Middle frontal gyrus (tissue), 1 donor: ENCODE measurements around the gene MAST4.
"Not testable (repeated sequence)": the region's sequence is repeated elsewhere in the genome, so short reads cannot be mapped to it uniquely, and the experiment has no call there.

ENCODE experiments used
- DNase-seq: peaks from one replicate; pipeline ENCODE4 v3.0.0-alpha.2; 2015; ENCODE audit warnings: low spot score; ENCODE audit errors: extremely low spot score

MAST4 gene

DNA sequence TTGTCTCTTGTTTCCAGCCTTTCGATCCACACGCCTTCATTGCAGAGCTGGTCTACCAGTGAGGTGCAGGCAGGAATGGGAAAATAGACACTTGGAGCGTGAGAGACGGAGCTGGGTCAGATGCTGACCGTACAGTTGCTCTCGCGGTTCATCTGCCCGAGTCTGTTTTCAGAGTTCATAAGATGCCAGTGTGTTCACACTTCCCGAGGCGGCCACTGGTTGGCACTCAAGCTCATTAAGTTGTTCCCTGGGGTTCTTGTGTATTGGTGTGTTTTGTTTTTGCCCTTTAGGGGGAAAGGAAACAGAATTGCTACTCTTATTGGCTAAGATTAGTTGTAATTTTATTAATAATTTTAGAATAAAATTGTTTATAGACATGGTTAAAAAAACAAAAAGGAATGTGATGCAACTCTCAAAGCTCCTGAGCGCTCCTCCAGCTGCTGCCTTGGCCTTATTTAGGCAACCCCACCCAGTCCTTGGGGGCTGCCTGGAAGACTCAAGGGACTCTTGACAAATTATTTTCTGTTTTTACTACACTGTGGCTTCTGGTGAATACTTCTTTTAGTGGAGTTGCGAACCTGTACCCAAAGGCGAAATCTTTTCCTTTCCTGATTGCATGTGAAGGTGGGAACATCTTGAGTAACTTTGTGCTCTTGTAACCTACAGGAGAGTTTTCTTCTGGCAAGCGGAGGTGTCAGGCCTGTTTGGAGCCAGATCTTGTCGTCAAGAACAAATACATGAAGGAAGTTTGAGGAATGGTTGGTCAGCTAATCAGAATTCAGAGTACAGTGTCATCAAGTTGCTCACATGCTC is 146.1 kb downstream of the MAST4 start:
- DNase-seq, result no peak

DNA sequence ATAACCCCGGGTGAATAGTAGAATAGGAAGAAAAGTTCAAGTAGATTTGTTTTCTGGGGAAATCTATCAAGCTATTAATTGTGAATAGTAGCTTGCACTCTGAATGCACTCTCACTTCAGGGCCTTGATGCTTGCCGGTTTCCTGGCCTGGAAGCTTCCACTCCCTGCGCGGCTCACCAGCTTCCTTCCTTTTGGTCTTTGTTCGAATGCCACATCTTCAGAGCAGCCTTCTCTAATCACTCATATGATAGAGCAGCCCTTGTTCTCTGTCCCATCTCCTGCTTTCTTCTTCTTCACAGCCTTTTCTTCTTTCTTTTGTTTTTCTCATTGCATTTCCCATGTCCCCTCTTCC is 146.7 kb downstream of the MAST4 start:
- DNase-seq, result no peak

DNA sequence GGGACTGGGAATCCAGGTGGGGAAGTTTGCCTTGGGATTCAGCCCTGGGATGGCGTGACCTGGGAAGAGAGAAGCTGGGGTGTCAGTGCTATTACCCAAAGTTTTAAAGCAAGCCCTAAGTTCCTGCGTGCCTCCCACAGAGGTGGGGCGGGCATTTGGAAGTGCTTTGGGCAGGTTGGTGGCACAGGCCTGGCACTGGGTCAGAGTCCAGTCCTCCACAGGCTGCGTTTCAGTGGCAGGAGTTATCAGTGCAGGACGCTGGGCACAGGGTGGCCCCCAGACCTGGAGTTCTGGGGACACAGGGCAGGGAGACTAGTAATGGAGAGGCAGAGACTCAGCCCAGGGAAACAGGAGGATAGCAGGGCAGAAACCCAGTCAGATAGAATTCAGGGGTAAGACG is 147.2 kb downstream of the MAST4 start:
- DNase-seq, result no peak

DNA sequence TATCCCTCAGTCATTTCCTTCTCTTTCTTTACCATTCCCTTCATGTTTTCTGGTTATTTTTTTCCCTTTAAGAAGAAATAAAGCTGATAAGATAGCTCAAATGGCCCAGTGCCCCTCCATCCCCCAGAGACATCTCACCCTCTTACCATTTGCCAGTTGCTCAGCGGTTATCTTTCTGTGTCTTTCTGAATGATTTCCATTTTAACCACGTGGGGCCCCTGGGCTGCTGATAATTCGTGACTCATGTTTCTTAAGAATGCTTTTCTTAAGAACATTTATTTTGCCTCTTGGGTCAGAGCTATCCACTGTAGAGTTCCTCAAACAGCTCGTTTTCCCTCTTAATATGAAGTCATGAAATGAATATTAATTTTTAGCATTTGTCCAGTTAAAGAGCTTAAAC is 147.8 kb downstream of the MAST4 start:
- DNase-seq, result no peak

DNA sequence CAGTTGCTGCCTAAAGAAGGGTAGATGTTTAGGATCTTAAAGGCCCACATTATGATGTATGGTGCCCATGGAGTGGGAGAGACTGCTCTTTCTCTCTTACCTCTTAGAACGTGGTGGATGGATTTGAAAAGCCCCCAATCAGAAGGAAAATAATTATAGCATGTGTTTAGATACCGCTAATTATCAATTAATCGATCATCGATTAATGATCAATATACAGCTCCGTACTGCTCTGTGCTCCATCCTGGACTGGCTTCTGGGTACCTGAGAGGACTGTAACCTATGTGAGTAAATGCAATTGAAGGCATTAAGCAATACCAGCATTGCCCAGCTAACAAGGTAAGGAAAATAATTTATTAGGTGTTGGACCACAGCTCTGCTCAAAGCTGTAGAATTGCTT is 149.1 kb downstream of the MAST4 start:
- DNase-seq, result no peak

DNA sequence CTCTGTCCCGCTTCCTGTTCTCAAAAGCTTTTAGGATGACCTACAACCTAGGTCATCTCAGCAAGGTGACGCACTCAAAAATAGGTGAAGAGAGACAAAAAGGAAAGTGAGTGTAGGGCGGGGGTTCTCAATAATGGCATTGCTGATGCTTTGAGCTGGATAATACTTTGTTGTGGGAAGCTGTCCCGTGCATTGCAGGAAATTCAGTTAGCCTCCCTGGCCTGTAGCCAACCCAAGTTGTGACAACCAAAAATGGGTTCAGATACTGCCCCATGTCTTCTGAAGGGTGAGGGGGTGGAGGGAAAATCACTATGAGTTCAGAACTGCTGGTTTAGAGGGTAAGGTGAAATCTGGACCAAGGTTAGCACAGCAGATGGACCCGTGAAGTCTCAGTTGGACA is 151.4 kb downstream of the MAST4 start:
- no peak for DNase-seq

DNA sequence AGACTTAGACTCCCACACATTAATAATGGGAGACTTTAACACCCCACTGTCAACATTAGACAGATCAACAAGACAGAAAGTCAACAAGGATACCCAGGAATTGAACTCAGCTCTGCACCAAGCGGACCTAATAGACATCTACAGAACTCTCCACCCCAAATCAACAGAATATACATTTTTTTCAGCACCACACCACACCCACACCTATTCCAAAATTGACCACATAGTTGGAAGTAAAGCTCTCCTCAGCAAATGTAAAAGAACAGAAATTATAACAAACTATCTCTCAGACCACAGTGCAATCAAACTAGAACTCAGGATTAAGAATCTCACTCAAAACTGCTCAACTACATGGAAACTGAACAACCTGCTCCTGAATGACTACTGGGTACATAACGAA is 156.5 kb downstream of the MAST4 start:
- DNase-seq, result not testable (repeated sequence)

DNA sequence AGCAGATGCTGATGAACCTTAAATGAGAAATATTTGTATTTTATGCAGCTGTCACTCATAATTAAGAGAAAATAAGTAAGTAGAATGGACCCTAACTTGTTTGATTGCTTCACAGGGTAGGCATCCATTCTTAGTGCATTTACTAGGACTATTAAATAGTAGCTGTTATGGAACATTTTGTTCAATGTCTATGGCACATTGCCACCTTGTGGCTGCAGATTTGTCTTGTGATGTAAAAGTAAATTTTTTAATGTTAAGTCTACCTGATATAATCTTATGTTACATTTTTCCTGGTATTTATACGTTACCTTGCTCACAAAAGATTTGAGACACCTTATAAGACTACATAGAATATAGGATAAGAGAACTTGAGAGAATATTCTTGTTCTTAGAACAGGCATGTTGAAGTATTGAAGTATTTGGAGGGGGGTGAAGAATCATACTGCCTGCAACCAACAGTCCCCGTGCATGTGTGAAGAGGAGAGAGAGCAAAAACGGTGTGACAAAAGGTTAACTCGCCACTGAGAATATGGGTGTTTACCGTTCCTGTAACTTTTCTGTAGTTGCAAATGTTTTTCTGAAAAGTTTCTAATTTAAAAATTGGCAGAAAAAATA is 161.1 kb downstream of the MAST4 start:
- DNase-seq, result peak; percentile 19

DNA sequence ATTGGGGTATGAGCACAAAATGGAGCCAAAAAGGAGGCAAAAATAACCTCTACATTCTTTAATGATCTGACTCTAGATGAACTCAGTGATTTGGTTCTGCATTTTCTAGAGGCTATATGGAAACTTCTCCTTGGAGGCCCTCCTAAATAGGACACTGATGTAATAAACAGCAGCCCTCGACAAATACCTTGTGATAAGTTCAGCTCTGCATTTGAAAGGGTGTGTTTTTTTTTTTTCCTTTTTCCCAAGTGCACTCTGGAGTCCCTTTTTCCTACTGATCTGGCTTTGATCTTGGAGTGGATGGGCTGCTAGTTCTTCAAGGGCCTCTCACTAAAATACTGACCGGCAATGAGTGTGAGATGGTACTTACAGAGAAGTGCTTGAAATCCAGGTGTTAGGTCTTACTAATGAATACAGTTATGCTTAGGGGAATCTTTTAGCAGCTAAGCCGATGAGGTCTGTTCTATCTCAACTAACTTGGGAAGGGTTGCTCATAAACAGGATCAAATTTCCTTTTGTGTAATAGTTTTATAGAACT is 161.7 kb downstream of the MAST4 start:
- no peak for DNase-seq

DNA sequence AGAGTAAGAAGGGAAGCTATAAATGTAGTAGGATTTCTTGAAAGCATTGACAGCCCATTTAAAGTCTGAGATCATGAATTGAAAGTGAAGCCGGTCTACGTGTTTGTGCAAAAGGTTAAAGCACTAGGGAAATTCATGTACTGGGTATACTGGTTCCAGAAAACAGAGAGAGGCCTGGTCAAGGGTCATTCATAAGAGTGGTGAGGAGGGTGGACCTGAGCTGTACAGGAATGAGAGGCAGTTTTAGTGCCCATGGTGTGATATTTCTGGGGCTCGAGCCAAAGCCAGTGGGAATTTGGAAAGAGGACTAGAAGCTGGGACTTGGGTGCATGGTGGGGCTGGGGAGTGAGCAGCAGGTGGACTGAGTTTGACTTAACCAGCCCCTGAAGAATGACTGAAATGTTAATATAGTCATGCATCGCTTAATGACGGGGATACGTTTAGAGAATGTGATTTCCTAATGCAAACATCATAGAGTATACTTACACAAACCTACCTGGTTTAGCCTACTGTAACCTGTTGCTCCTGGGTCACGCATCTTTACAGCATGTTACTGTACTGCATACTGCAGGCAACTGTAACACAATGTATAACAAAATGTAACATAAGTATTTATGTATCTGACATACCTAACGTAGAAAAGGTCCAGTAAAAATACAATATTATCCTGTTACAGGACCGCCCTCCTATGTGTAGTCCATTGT is 173.0 kb downstream of the MAST4 start:
- DNase-seq, result no peak

DNA sequence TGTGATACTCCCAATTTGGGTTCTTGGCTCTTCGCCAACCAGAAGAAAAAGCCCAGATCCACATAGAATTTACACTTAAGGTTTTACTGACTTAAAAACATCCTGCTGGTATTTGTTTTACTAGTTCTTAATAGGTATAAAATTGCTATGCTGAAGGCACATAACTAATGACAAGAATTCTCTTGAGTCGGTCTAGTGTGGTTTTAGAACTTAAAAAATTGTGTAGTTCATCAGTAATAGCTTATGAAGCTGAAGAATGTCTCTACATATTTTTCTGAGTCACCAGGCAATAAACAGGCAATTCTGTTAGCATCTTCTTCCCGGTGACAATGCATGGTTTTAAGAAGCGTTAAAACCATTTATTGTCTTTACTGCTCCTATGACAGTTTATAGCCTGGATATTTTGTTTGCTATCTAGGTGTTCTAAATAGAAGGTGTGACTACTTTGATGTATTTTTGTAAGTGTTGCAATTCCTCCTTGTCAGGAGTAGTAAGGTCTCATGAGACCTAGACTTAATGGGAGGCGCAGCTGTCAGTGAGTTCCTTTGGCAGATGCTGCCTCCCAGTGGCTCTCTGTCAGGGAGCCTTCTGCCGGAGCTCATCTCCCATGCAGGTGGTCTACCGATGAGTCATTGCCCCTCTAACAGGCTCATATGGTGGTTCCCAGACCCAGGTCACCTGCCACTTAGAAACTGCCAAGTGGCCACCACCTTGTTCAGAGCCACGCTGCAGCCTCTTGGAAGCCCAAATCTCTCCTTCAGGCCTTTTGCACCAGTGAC is 173.8 kb downstream of the MAST4 start:
- DNase-seq, result no peak

DNA sequence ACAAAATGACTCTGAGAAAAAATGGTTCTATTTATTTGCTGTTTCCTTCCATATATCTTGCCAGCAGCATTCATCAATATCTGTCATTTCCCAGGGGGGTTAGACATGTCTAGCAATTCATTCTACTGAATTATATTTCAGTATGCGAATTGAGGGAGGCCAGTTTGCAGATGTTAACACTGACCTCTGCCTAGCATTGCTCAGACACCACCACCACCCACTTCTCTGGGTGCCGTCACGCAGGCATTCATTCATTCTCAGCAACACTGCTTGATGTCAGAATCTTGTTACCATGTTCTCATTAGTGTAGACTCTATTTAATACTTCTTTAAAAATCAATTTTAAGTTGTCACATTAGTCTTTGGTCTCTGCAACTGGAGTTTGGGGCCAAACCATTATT is 181.7 kb downstream of the MAST4 start:
- DNase-seq, result no peak

DNA sequence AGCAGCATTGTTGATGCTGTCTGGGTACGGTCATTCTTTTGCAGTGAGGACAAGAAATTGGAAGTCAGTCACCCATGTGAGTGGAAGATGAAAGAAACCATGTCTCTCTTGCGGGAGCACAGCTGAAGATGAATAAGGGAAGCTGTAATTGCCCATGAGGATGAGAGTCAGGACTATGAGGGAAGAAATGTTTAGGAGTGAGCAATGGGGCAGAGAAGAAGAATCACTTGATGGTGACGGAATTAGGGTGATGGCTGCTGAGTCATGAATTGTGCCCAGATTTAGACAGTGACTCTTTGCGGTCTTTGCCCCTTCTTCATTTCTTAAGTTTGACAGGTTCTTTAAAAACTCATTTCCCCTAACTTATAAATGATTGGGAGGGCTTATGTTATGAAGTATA is 183.3 kb downstream of the MAST4 start:
- DNase-seq, result no peak

DNA sequence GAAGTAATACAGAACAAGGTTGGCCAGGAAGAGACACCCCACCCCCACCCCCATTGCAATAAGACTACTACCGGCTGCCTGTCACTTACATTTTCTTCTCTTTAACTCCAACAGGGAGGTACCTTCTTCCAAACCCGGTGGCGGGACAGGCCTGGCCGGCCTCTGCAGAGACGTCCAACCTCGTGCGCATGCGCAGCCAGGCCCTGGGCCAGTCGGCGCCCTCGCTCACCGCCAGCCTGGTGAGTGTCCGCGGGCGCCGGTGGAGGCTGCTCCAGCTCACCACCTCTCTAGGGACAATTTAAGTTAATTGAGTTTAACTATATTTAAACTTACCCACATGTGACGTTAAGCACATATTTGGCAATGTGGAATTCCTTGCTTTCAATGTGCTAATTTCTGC is 192.4 kb downstream of the MAST4 start:
- no peak for DNase-seq

DNA sequence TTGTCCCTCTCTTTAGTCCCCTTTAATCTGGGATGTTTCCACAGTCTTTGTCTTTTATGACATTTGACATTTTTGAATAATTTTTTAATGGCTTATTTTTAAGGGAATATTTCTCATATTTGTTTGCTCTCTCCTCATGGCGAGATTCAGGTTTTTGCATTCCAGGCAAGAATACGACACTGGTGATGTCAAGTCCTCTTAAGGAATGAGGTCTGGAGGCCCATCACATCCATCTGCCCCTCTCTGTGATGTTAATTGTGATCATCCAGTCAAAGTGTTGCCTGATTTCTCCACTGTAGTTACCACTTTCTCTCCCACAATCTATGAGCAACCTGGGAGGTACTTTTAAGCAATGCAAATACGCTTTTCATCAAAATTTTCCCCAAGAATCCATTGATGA is 193.2 kb downstream of the MAST4 start:
- DNase-seq, result no peak

DNA sequence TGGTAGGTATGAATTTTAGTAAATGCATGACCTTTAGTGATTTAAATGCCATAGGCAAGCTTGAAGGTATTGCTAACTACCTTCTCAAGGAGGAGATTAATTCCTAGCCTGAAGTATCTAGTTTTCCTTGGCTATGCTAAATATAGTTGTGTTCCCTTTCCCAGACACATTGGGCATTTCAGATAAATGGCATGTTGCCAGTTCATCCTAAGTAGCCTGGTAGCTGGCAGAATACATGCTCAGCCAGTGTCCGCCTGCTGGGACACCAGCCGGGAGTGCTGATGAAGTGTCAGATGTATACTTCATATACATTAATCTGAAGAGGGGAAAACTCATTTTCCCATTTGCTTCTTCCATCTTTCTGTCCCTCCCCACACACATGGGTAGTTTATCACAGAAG is 196.9 kb downstream of the MAST4 start:
- DNase-seq, result no peak

DNA sequence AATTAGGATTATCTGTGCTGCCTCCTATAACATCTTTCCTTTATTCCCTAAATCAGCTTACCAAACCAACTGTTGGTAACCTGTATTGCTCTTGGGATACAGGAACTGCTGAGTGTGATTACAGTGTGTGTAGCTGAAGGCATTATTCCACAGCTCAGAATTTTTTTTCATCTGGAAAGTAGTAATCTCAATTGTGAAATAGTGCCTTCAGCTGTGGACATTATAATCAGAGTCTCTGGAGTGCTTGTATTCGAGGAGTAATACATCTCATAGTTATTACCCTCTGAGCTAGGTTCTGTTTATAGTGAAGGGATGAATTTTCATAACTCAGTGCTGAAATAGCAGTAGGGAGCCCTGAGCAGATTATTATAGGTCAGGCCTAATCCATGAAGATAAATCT is 199.5 kb downstream of the MAST4 start:
- DNase-seq, result no peak

DNA sequence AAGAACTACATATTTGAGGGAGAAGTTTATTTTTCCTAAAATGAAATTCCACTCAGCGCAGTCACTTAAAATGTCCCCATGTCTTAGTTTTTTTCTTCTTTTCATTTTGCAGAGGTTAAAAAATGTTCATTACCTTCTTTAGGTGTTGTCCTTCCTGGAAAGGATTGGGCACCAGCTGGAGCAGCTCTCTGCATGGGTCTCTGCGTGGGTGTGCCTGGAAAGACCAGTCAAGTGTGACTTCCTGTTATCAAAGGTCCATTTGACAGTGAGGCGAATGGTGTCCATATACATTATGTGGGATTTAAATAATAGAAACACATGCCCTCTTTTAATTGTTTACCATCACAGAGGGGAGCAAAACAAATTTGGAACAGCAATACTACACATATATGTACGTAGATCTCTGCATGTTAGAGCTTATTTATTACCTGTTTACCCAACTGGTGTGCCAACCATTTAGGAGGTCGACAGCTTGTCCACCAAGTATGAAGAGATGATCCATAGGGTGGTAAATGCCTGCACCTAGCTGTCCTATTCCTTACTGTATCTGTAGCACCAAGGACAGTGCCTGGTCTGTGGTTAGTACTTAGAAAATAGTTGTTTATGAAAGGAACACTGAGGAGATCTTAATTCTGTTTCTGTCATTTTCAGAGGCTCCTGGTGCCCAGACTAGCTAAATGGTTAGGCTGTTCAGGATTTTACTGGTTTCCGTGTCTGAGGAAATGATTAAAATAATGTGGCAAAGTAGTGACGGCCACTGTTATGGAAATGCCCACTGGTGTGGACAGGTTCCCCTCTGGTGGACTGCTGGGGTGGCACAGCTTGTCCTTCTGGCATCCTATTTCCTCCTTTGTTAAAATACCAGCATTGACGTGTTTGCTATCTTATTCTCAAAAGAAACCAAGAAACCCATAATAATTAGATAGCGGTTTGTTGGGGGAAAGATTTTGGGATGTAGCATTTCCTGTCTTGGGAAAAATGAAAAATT is 200.4 kb downstream of the MAST4 start:
- no peak for DNase-seq

DNA sequence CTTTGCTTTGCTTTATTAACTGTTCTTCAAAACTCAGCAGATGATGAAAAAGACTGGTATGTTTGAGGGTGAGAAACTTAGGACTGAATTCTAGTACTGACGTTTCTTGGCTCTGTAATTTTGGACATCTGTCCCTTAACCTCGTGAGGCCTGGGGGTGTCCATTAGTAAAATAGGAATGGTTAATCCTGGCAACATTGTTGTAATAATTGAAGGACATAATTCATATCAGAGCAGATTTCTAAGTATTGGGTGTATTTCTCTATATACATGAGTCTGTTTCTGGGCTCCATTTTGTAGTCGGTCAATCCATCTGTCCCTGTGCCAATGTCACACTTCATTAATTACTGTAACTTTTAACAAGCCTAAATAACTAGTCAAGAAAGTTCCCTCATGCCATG is 206.7 kb downstream of the MAST4 start:
- DNase-seq, result no peak
